OCI-LY1 (cell line): Measurements from ENCODE around the gene KCNN3.

Experiments
- CTCF ChIP-seq: fragments of 200-600 bp; sonication (generic), shearing (Covaris generic); IDR thresholded peaks from 2 replicates; pipeline ENCODE4 v1.5.1; 2017; ENCODE audit warnings: mild to moderate bottlenecking, antibody characterized with exemption, low read length, moderate library complexity, mixed read lengths
- EZH2 ChIP-seq: fragments of 200-600 bp; sonication (generic), shearing (Covaris generic); IDR thresholded peaks from 2 replicates; pipeline ENCODE4 v1.8.0; 2017; ENCODE audit warnings: borderline replicate concordance, mixed run types, mild to moderate bottlenecking, antibody characterized with exemption, low read length, moderate library complexity, mixed read lengths

DNA sequence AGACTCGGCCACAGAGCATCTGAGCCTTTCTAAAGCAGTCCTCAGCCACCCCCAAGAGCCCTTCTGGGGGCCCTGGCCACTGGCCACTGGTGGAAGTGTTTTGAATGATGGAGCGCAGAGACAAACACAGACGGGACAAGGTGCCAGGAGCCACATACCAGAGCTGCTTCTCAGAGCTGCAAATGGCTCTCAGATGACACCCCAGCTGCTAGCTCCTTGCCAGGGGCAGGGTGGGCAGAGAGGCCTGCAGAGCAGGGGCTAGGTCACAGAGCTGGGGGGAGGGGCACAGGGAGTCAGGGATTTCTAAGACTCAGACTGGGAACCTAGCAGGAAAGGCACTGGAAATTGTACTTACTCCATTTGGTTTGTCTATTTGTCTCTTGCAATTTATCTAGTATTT is 30.4 kb downstream of the KCNN3 start:
- TF ChIP-seq CTCF (no peak), EZH2 (no peak)
